Measurements from ENCODE around the gene GNAT2.

DNA sequence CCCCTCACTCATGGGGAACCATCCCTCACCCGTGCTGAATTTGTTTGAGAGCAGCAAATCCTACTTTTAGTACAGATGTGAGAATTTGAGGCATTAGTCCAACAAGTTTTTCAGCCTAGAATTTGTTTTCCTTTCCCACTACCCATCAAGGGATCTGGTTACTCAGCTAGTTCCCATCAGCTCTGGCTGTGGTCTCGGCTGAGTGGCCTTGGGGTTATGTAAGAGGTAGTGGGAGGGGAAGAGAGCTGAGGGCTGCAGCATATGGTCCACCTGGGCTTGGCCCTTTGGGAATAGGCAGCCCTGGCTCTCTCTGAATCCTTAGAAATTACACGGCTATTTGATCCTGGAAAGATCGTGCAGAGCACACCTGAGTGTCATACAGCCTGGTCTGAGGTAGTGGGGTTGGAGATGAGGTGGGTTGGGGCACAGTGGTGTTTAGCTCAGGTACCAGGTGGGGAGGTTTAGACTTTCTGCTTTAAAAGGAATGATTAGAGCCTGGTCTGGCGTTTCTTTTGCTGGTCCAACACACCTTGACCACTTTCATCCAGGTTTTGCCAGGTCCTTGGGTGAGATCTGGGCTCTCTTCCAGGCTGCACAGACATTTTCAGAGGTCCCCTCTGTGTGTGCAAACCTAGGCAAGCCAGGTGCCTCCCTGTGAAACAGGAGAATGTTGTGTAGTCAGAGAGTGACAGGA, 40.7 kb upstream of the GNAT2 start:
- TF ChIP-seq, protein P1, sequence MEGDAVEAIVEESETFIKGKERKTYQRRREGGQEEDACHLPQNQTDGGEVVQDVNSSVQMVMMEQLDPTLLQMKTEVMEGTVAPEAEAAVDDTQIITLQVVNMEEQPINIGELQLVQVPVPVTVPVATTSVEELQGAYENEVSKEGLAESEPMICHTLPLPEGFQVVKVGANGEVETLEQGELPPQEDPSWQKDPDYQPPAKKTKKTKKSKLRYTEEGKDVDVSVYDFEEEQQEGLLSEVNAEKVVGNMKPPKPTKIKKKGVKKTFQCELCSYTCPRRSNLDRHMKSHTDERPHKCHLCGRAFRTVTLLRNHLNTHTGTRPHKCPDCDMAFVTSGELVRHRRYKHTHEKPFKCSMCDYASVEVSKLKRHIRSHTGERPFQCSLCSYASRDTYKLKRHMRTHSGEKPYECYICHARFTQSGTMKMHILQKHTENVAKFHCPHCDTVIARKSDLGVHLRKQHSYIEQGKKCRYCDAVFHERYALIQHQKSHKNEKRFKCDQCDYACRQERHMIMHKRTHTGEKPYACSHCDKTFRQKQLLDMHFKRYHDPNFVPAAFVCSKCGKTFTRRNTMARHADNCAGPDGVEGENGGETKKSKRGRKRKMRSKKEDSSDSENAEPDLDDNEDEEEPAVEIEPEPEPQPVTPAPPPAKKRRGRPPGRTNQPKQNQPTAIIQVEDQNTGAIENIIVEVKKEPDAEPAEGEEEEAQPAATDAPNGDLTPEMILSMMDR (conservative IDR thresholded peaks at IDR 0.05), result no peak
- no peak for TF ChIP-seq EZH2 (IDR thresholded peaks at IDR 0.05; ENCODE audit: low read depth)

Data from PC-9 (cell line).